HepG2 (cell line): ENCODE data around the gene SERPINA9.

ENCODE experiments used
- EZH2 ChIP-seq: conservative IDR thresholded peaks from 2 replicates; pipeline ENCODE4 v1.6.1; 2012; ENCODE audit warnings: mild to moderate bottlenecking, low read depth, low read length, moderate library complexity
- KLF13 ChIP-seq: sonication (generic); formaldehyde crosslinking; IDR thresholded peaks from 2 replicates; pipeline ENCODE4 v1.4.0; 2020; ENCODE audit warnings: mild to moderate bottlenecking, missing genetic modification reagents
- SAFB2 ChIP-seq: sonication (generic); formaldehyde crosslinking; IDR thresholded peaks from 2 replicates; pipeline ENCODE4 v1.5.1; 2020; ENCODE audit warnings: missing genetic modification reagents, low read depth, mild to moderate bottlenecking, borderline replicate concordance
- XBP1 ChIP-seq: sonication (generic); formaldehyde crosslinking; IDR thresholded peaks from 2 replicates; pipeline ENCODE4 v1.5.0; 2020; ENCODE audit warnings: missing genetic modification reagents
- TF ChIP-seq, protein P1 (sequence below): sonication (generic); formaldehyde crosslinking; IDR thresholded peaks from 2 replicates; pipeline ENCODE4 v1.8.0; 2022; ENCODE audit warnings: mild to moderate bottlenecking, missing genetic modification reagents, borderline replicate concordance
- TF ChIP-seq, protein P2 (sequence below): sonication (generic); formaldehyde crosslinking; IDR thresholded peaks from 2 replicates; pipeline ENCODE4 v1.4.0; 2020; ENCODE audit warnings: missing genetic modification reagents, borderline replicate concordance

DNA sequence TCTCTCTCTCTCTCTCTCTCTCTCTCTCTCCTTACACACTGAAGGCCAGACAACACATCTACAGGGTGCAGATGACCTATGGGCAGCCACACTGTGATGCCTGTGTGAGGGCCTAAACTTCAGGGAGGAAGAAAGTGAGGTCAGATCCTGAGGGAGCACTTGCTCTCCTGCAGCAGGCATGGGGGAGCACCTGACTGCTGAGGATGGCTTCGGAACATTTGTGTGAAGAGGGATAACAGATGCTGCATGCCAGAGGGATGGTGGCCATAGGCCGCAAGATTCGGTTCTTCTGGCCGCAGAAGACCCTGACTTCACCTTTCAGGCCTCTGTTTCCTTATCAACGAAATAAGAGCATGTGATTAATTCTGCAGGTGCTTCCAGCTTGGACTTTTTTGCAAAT, 11.7 kb downstream of the SERPINA9 start:
- no peak for TF ChIP-seq EZH2
- TF ChIP-seq SAFB2: no peak
- no peak for TF ChIP-seq XBP1 (CRISPR knock-in tag)
- TF ChIP-seq, protein P1, sequence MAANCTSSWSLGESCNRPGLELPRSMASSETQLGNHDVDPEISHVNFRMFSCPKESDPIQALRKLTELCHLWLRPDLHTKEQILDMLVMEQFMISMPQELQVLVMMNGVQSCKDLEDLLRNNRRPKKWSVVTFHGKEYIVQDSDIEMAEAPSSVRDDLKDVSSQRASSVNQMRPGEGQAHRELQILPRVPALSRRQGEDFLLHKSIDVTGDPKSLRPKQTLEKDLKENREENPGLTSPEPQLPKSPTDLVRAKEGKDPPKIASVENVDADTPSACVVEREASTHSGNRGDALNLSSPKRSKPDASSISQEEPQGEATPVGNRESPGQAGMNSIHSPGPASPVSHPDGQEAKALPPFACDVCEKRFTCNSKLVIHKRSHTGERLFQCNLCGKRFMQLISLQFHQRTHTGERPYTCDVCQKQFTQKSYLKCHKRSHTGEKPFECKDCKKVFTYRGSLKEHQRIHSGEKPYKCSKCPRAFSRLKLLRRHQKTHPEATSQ (CRISPR knock-in tag): no peak
- TF ChIP-seq, protein P2, sequence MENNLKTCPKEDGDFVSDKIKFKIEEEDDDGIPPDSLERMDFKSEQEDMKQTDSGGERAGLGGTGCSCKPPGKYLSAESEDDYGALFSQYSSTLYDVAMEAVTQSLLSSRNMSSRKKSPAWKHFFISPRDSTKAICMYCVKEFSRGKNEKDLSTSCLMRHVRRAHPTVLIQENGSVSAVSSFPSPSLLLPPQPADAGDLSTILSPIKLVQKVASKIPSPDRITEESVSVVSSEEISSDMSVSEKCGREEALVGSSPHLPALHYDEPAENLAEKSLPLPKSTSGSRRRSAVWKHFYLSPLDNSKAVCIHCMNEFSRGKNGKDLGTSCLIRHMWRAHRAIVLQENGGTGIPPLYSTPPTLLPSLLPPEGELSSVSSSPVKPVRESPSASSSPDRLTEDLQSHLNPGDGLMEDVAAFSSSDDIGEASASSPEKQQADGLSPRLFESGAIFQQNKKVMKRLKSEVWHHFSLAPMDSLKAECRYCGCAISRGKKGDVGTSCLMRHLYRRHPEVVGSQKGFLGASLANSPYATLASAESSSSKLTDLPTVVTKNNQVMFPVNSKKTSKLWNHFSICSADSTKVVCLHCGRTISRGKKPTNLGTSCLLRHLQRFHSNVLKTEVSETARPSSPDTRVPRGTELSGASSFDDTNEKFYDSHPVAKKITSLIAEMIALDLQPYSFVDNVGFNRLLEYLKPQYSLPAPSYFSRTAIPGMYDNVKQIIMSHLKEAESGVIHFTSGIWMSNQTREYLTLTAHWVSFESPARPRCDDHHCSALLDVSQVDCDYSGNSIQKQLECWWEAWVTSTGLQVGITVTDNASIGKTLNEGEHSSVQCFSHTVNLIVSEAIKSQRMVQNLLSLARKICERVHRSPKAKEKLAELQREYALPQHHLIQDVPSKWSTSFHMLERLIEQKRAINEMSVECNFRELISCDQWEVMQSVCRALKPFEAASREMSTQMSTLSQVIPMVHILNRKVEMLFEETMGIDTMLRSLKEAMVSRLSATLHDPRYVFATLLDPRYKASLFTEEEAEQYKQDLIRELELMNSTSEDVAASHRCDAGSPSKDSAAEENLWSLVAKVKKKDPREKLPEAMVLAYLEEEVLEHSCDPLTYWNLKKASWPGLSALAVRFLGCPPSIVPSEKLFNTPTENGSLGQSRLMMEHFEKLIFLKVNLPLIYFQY (CRISPR knock-in tag): no peak
- no peak for TF ChIP-seq KLF13
